Measurements from ENCODE around the gene WDR82.

WDR82 gene

GRCh38 chr3:52253314-52254304 lies 24.8 kb downstream of the WDR82 start:
- TF ChIP-seq CTCF (IDR thresholded peaks at IDR 0.05): no peak
- H3K4me1 Mint-ChIP-seq: peaks cover 11% of the 10 kb centered on the region
- H3K9me3 Mint-ChIP-seq: no peaks in the 10 kb centered on the region
- DNase-seq: no peak
- H3K36me3 Mint-ChIP-seq (ENCODE audit: low read depth): peaks cover 50% of the 10 kb centered on the region
- no peak overlapping the region for H3K4me3 Mint-ChIP-seq
- peak overlapping the region; percentile 64 for H3K27ac Mint-ChIP-seq
- H3K27me3 Mint-ChIP-seq (ENCODE audit: low read depth, poor library complexity): peaks cover 3% of the 10 kb centered on the region

- Mint-ChIP-seq H3K4me3 (no peak overlapping the region), H3K4me1 (peaks cover 14% of the 10 kb centered on the region), H3K36me3 (ENCODE audit: low read depth) (peaks cover 19% of the 10 kb centered on the region), H3K9me3 (no peaks in the 10 kb centered on the region), H3K27me3 (ENCODE audit: low read depth, poor library complexity) (peaks cover 23% of the 10 kb centered on the region), H3K27ac (no peak overlapping the region)
- TF ChIP-seq CTCF (IDR thresholded peaks at IDR 0.05): no peak
- DNase-seq: no peak
Measured at GRCh38 chr3:52250122-52250521, 28.3 kb downstream of the WDR82 start.

- H3K4me3 Mint-ChIP-seq: no peak overlapping the region
- peaks cover 17% of the 10 kb centered on the region for H3K36me3 Mint-ChIP-seq (ENCODE audit: low read depth)
- no peak for DNase-seq
- TF ChIP-seq CTCF (IDR thresholded peaks at IDR 0.05): no peak
- peaks cover 27% of the 10 kb centered on the region for H3K27me3 Mint-ChIP-seq (ENCODE audit: low read depth, poor library complexity)
- no peaks in the 10 kb centered on the region for H3K9me3 Mint-ChIP-seq
- H3K4me1 Mint-ChIP-seq: peaks cover 17% of the 10 kb centered on the region
- H3K27ac Mint-ChIP-seq: no peak overlapping the region
Measured at GRCh38 chr3:52249683-52250082, 28.8 kb downstream of the WDR82 start.

- Mint-ChIP-seq H3K27me3 (ENCODE audit: low read depth, poor library complexity) (peaks cover 34% of the 10 kb centered on the region), H3K4me3 (no peak overlapping the region), H3K27ac (no peak overlapping the region), H3K9me3 (no peaks in the 10 kb centered on the region), H3K4me1 (peaks cover 10% of the 10 kb centered on the region), H3K36me3 (ENCODE audit: low read depth) (peaks cover 17% of the 10 kb centered on the region)
- no peak for DNase-seq
- TF ChIP-seq CTCF (IDR thresholded peaks at IDR 0.05): no peak
Measured at GRCh38 chr3:52248816-52249547, 29.5 kb downstream of the WDR82 start.

GRCh38 chr3:52248165-52248541 lies 30.3 kb downstream of the WDR82 start:
- DNase-seq: no peak
- H3K4me3 Mint-ChIP-seq: no peak overlapping the region
- no peak overlapping the region for H3K27ac Mint-ChIP-seq
- peaks cover 12% of the 10 kb centered on the region for H3K36me3 Mint-ChIP-seq (ENCODE audit: low read depth)
- no peak for TF ChIP-seq CTCF (IDR thresholded peaks at IDR 0.05)
- H3K27me3 Mint-ChIP-seq (ENCODE audit: low read depth, poor library complexity): peaks cover 42% of the 10 kb centered on the region
- H3K9me3 Mint-ChIP-seq: peaks cover 4% of the 10 kb centered on the region
- H3K4me1 Mint-ChIP-seq: peaks cover 6% of the 10 kb centered on the region
